PC-3 (cell line): ENCODE results near the gene FRAT1. TPM values are rescaled to one million over a fixed set of nuclear protein-coding genes. Genes with fewer than 3 reads are reported as not detected.

Source experiments
- ATAC-seq: fragments of 200-7000 bp; cut with Tn5 transposase; 2 replicates; pipeline ENCODE4 v1.9.1; 2020; ENCODE audit warnings: mild to moderate bottlenecking, moderate library complexity
- BruUV-seq: library from RNA; stranded (reverse); fragments of 400-500 nt; replicated peaks from 2 replicates; lab custom pipeline; 2021; lab: Mats Ljungman, UMichigan
- CTCF ChIA-PET: fragments of 300-600 bp; sonication (Branson Sonifier 250); formaldehyde crosslinking; loops from one replicate; lab custom pipeline; 2022; ENCODE audit warnings: antibody characterized with exemption; lab: Charles Lee
- POLR2A ChIA-PET: fragments of 300-600 bp; sonication (Branson Sonifier 250); formaldehyde crosslinking; loops from one replicate; lab custom pipeline; 2022; ENCODE audit warnings: antibody characterized with exemption; ENCODE audit not compliant: unreplicated experiment; lab: Charles Lee
- DNase-seq: peaks from one replicate; pipeline ENCODE4 v3.0.0-alpha.2; 2015
- H2AFZ ChIP-seq: fragments of 300-600 bp; sonication (generic); 2 replicates; pipeline ENCODE4 v1.6.0; 2016; ENCODE audit warnings: antibody characterized with exemption, low read length
- H3F3A ChIP-seq: fragments of 300-600 bp; sonication (generic); one replicate; pipeline ENCODE4 v1.6.0; 2017; ENCODE audit warnings: antibody characterized with exemption, low read length, control low read depth, mild to moderate bottlenecking; ENCODE audit not compliant: unreplicated experiment
- H3K27ac ChIP-seq: fragments of 300-600 bp; sonication (generic); 2 replicates; pipeline ENCODE4 v1.5.1; 2016; ENCODE audit warnings: mild to moderate bottlenecking, low read length
- H3K27me3 ChIP-seq: fragments of 300-600 bp; sonication (generic); 2 replicates; pipeline ENCODE4 v1.6.1; 2016; ENCODE audit warnings: low read length, mixed read lengths
- H3K36me3 ChIP-seq: fragments of 300-600 bp; sonication (generic); 2 replicates; pipeline ENCODE4 v1.6.1; 2016; ENCODE audit warnings: low read depth, mixed run types, low read length, mixed read lengths
- H3K4me1 ChIP-seq: fragments of 300-600 bp; sonication (generic); 2 replicates; pipeline ENCODE4 v1.5.1; 2016; ENCODE audit warnings: low read length; ENCODE audit not compliant: insufficient read depth
- H3K4me2 ChIP-seq: fragments of 300-600 bp; sonication (generic); 2 replicates; pipeline ENCODE4 v1.6.0; 2016; ENCODE audit warnings: low read length
- H3K4me3 ChIP-seq: fragments of 300-600 bp; sonication (generic); 2 replicates; pipeline ENCODE4 v1.5.1; 2016; ENCODE audit warnings: mild to moderate bottlenecking, low read length, mixed read lengths
- H3K79me2 ChIP-seq: fragments of 300-600 bp; sonication (generic); 2 replicates; pipeline ENCODE4 v1.6.1; 2017; ENCODE audit warnings: low read length, mixed read lengths
- H3K9ac ChIP-seq: fragments of 300-600 bp; sonication (generic); 2 replicates; pipeline ENCODE4 v1.6.0; 2016; ENCODE audit warnings: mild to moderate bottlenecking, low read length
- H3K9me2 ChIP-seq: fragments of 300-600 bp; sonication (generic); replicated peaks from 2 replicates; pipeline ENCODE4 v1.6.1; 2016; ENCODE audit warnings: mixed run types, low read length, mixed read lengths
- H3K9me3 ChIP-seq: fragments of 300-600 bp; sonication (generic); 2 replicates; pipeline ENCODE4 v1.6.1; 2016; ENCODE audit warnings: low read length, mixed read lengths
- H4K20me1 ChIP-seq: fragments of 300-600 bp; sonication (generic); 2 replicates; pipeline ENCODE4 v1.6.1; 2016; ENCODE audit warnings: low read length, mixed read lengths
- CTCF ChIP-seq: fragments of 300-600 bp; sonication (generic); conservative IDR thresholded peaks from 2 replicates; pipeline ENCODE4 v1.5.1; 2017; ENCODE audit warnings: antibody characterized with exemption, low read depth, mild to moderate bottlenecking, low read length
- EZH2 ChIP-seq: fragments of 300-600 bp; sonication (generic); IDR thresholded peaks from one replicate; pipeline ENCODE4 v1.6.1; 2017; ENCODE audit warnings: antibody characterized with exemption, mild to moderate bottlenecking, low read length; ENCODE audit not compliant: unreplicated experiment
- EZH2phosphoT487 ChIP-seq: fragments of 300-600 bp; sonication (generic); IDR thresholded peaks from 2 replicates; pipeline ENCODE4 v1.6.1; 2018; ENCODE audit warnings: mild to moderate bottlenecking, antibody characterized with exemption, low read length, borderline replicate concordance
- intact Hi-C: fragments of 100-400 bp; cut with micrococcal nuclease; formaldehyde crosslinking; loops from 2 replicates; pipeline ENCODE4 v1.9.0; 2023
- total RNA-seq: library from RNA; depleted of rRNA; stranded (reverse); fragments of >200 nt; gene quantifications from 2 replicates; pipeline ENCODE4 v1.2.3, GENCODE V29; 2014

FRAT1 gene
- total RNA-seq, 1 experiment from 2014 or later: 4.1 TPM

- peak overlapping the region; percentile 54; the same call in 1 of the 2 replicates for H3K9ac ChIP-seq
- H3F3A ChIP-seq: no peaks in the 10 kb centered on the region
- no peaks in the 10 kb centered on the region for H3K36me3 ChIP-seq
- ChIA-PET CTCF (no interaction called here), POLR2A (no interaction called here)
- no peaks in the 10 kb centered on the region for H3K79me2 ChIP-seq
- peaks cover 9% of the 10 kb centered on the region for H3K4me1 ChIP-seq
- H3K4me2 ChIP-seq: peak overlapping the region; percentile 90
- no peak overlapping the region for H3K27ac ChIP-seq
- peak overlapping the region; percentile 73 for H2AFZ ChIP-seq
- TF ChIP-seq CTCF (no peak), EZH2phosphoT487 (no peak), EZH2 (no peak)
- DNase-seq (no peak), ATAC-seq (peak; percentile 5)
- H3K9me2 ChIP-seq: no peaks in the 10 kb centered on the region
- no peaks in the 10 kb centered on the region for H3K9me3 ChIP-seq
- BruUV-seq: TSS peak; percentile 60
- H3K27me3 ChIP-seq: no peaks in the 10 kb centered on the region
- intact Hi-C loops: no loop called here
- H3K4me3 ChIP-seq: peak overlapping the region; percentile 80
- no peaks in the 10 kb centered on the region for H4K20me1 ChIP-seq
Measured at GRCh38 chr10:97320480-97321031, 1.5 kb downstream of the FRAT1 start.

- Histone ChIP-seq H3K79me2 (no peaks in the 10 kb centered on the region), H3K27me3 (no peaks in the 10 kb centered on the region), H3K9ac (no peak overlapping the region), H4K20me1 (no peaks in the 10 kb centered on the region), H3F3A (no peaks in the 10 kb centered on the region), H2AFZ (no peak overlapping the region), H3K4me3 (no peak overlapping the region), H3K4me2 (peak overlapping the region; percentile 90), H3K9me2 (no peaks in the 10 kb centered on the region), H3K36me3 (no peaks in the 10 kb centered on the region), H3K4me1 (peaks cover 9% of the 10 kb centered on the region), H3K27ac (no peak overlapping the region), H3K9me3 (no peaks in the 10 kb centered on the region)
- ATAC-seq: no peak
- no TSS peak for BruUV-seq
- ChIA-PET POLR2A (no interaction called here), CTCF (no interaction called here)
- no peak for TF ChIP-seq CTCF
- no peak for TF ChIP-seq EZH2phosphoT487
- no peak for TF ChIP-seq EZH2
- DNase-seq: no peak
- intact Hi-C loops: no loop called here
Measured at GRCh38 chr10:97321032-97321803, 2.1 kb downstream of the FRAT1 start.

GRCh38 chr10:97321804-97322190 is 2.7 kb downstream of the FRAT1 start:
- Histone ChIP-seq H3K9ac (no peak overlapping the region), H3K4me3 (no peak overlapping the region), H3K36me3 (no peaks in the 10 kb centered on the region), H3F3A (no peaks in the 10 kb centered on the region), H4K20me1 (no peaks in the 10 kb centered on the region), H2AFZ (no peak overlapping the region), H3K79me2 (no peaks in the 10 kb centered on the region), H3K9me2 (no peaks in the 10 kb centered on the region), H3K27ac (no peak overlapping the region), H3K4me2 (no peak overlapping the region), H3K9me3 (no peaks in the 10 kb centered on the region), H3K4me1 (peaks cover 9% of the 10 kb centered on the region), H3K27me3 (no peaks in the 10 kb centered on the region)
- DNase-seq: no peak
- no TSS peak for BruUV-seq
- intact Hi-C loops: no loop called here
- CTCF ChIA-PET: no interaction called here
- no peak for ATAC-seq
- no peak for TF ChIP-seq EZH2phosphoT487
- TF ChIP-seq CTCF: no peak
- TF ChIP-seq EZH2: no peak
- POLR2A ChIA-PET: no interaction called here
